Right cardiac atrium (tissue), 5 donors: ENCODE results near the gene NUBP2. TPM values are rescaled to one million over a fixed set of nuclear protein-coding genes. Genes with fewer than 3 reads are reported as not detected.

ENCODE experiments used
- ATAC-seq, 2 donors: fragments of 200-7000 bp; cut with Tn5 transposase; one replicate each; pipeline versions ENCODE4 v1.8.0 to v1.9.1; 2020; ENCODE audit warnings: moderate library complexity in 2 of 2, mild to moderate bottlenecking in 1 of 2
- DNase-seq, 3 donors: peaks; one replicate each; pipeline ENCODE4 v3.0.0-alpha.2; 2020
- H3K27ac ChIP-seq: one replicate; pipeline ENCODE4 v1.5.1; 2013; ENCODE audit warnings: mild to moderate bottlenecking, low read length, control low read depth, moderate library complexity
- H3K27me3 ChIP-seq: one replicate; pipeline ENCODE4 v1.6.1; 2013; ENCODE audit not compliant: control insufficient read depth, insufficient read depth
- H3K4me1 ChIP-seq: one replicate; pipeline ENCODE4 v1.6.1; 2013; ENCODE audit warnings: low read length; ENCODE audit not compliant: control insufficient read depth, insufficient read depth
- H3K4me3 ChIP-seq: one replicate; pipeline ENCODE4 v1.5.1; 2013; ENCODE audit warnings: low read length, control low read depth
- H3K9me3 ChIP-seq: one replicate; pipeline ENCODE4 v1.6.1; 2013; ENCODE audit warnings: low read length; ENCODE audit not compliant: control insufficient read depth
- WGBS: extraction: QIAGEN DNeasy Blood & Tissue Kit; methylation state at CpG from one replicate; pipeline ENCODE4 v1.1.7; 2013; 5-methylcytosine and 5-hydroxymethylcytosine counted together
- intact Hi-C, 4 donors: fragments of 100-400 bp; cut with DNase I; formaldehyde crosslinking; loops; one replicate each; pipeline versions ENCODE4 v1.11.0 to v1.14.0; 2022 to 2023
- polyA plus RNA-seq: library from polyadenylated mRNA; stranded (reverse); fragments of 200-250 nt; gene quantifications from one replicate; pipeline ENCODE4 v1.2.3, GENCODE V29; 2013
- total RNA-seq, 4 donors: library from RNA; stranded (reverse); fragmentation: NEBNext Ultra II Directional; extraction: Animal tissue kit (Norgen Biotek cat#: 25700); gene quantifications; one replicate each; pipeline ENCODE4 v1.2.1, GENCODE V29; 2021
- donor health status: healthy with polysubstance abuse.
- donor health status: DM: no; HTN: yes; CAD: no.
- donor health status: DM: no; HTN: no; CAD: no.
- donor health status: DM: no; HTN: yes; CAD: no; lungs with severe emphysema.
- donor health status: DM: yes; HTN: yes; CAD: no.

The NUBP2 gene
- total and polyA plus RNA-seq, 5 donors, result 33.1 to 45.3 (median 37.7) TPM

GRCh38 chr16:1822801-1823200 is 40.0 kb downstream of the NUBP2 start:
- H3K27me3 ChIP-seq, result no peaks in the 10 kb centered on the region
- no peak overlapping the region for H3K4me3 ChIP-seq
- no peaks in the 10 kb centered on the region for H3K9me3 ChIP-seq
- DNase-seq, result peak in 1 of 3 donors; percentile 33
- intact Hi-C loops, result no loop called here
- 93% methylated on average over 16 of the region's 16 CpGs for WGBS
- no peaks in the 10 kb centered on the region for H3K4me1 ChIP-seq
- H3K27ac ChIP-seq, result no peak overlapping the region
- ATAC-seq, result no peak

DNA sequence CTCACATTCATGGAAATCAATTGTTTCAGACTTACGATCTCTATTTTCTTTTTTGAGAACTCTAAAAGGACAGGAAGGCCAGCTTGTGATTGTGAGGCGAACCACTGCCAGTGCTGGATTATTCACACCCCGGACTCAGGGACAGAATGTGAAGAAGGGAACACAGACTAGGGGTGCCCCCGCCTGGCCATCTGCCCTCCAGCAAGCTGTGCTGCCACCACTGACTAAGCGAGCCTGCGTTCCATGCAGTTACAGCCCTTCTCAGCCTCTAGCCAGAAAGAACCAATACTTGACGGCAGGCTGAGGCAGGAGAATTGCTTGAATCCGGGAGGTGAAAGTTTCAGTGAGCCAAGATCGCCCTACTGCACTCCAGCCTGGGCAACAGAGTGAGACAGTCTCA is 41.1 kb downstream of the NUBP2 start:
- no peak for ATAC-seq

DNA sequence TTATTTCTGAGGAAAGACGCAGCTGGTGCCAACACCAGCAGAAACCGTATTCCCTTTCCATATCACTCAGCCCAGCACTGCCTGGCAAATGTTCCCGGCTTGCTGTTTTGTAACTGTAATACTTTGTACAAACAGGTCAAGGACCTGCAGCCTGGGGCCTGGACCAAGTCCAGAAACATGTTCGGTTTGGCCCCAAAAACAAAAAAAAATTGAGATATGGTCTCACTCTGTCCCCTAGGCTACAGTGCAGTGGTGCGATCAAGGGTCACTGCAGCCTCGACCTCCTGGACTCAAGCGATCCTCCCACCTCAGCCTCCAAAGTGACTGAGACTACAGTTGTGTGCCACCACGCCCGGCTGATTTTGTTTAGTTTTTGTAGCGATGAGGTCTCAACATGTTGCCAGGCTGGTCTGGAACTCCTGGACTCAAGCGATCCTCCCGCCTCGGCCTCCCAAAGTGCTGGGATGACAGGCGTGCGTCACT is 42.7 kb downstream of the NUBP2 start:
- Histone ChIP-seq H3K4me3 (peak overlapping the region; percentile 71), H3K4me1 (no peaks in the 10 kb centered on the region), H3K27ac (no peak overlapping the region), H3K9me3 (no peaks in the 10 kb centered on the region), H3K27me3 (no peaks in the 10 kb centered on the region)
- DNase-seq (peak in 1 of 3 donors; percentile 43), ATAC-seq (no peak)
- intact Hi-C loops, result no loop called here
- WGBS, result 71% methylated on average over 15 of the region's 15 CpGs

More for the DNA sequence above, 41.1 kb downstream of the NUBP2 start:
- Histone ChIP-seq H3K4me1 (no peaks in the 10 kb centered on the region), H3K27ac (no peak overlapping the region), H3K9me3 (no peaks in the 10 kb centered on the region), H3K27me3 (no peaks in the 10 kb centered on the region), H3K4me3 (no peak overlapping the region)
- WGBS, result 50% methylated on average over 9 of the region's 9 CpGs
- intact Hi-C loops, result no loop called here
- DNase-seq, result peak in 2 of 3 donors; percentile 73 to 77

DNA sequence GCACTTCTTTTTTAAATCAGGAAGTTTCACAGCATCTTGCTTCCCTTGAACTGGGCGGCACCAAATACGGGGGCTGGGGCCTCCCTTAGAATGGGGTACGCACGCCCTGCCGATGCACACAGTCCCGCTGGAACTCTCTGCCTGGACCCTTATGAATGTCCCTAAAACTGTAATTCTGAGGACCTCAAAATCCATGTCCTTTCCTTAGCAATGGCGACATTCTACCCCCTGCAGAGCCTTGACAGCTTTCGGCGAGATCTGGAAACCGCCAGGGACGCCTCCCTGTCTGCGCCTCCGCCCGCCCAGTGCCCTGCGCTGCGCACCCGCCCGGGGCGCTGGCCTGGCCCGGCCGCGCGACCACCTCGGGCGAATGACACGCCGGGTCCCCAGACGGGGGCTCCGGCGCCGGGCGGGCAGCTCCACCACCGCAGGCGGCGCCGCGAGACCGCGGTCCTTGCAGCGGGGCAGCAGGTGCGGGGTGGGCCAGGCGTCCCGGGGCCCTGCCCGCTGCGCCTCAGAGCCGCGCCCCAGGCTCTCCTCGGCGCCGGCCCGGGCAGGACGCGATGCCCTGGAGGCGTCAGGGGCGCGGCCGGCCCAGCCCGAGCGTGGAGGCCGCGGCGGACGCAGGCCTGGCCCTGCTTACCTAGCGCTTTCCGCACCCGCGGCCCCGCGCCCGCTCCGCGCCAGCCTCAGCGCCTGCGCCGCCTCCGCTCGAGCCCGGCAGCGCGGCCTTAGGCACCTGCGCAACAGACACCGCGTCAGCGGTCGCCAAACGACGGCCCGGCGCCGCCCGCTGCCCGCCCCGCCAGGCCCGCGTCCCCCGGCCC is 43.3 kb downstream of the NUBP2 start:
- H3K9me3 ChIP-seq, result no peaks in the 10 kb centered on the region
- peak in 2 of 3 donors; percentile 53 to 65 for DNase-seq
- peak; percentile 4 to 6 for ATAC-seq
- H3K27me3 ChIP-seq, result no peaks in the 10 kb centered on the region
- WGBS, result 1% methylated on average over 96 of the region's 96 CpGs
- intact Hi-C loops, result no loop called here
- no peaks in the 10 kb centered on the region for H3K4me1 ChIP-seq
- H3K27ac ChIP-seq, result peak overlapping the region; percentile 80
- H3K4me3 ChIP-seq, result peak overlapping the region; percentile 71

GRCh38 chr16:1826691-1827573 is 44.2 kb downstream of the NUBP2 start, which contains the start of the genes FAHD1 and HAGH:
FAHD1 (plus strand) TSS chr16:1827206; CDS start chr16:1827239, 33 bp downstream.
HAGH (minus strand) TSS chr16:1826825; CDS start chr16:1826787, 38 bp downstream.
- no peaks in the 10 kb centered on the region for H3K9me3 ChIP-seq
- H3K27ac ChIP-seq, result peak within 1 kb of the TSS; percentile 85
- ATAC-seq, result peak; percentile 95 to 97
- intact Hi-C loops, result no loop called here
- no peaks in the 10 kb centered on the region for H3K4me1 ChIP-seq
- peak within 1 kb of the TSS; percentile 71 for H3K4me3 ChIP-seq
- under 1% methylated on average over 104 of the region's 104 CpGs for WGBS
- peak; percentile 93 to 97 (median 97) for DNase-seq
- H3K27me3 ChIP-seq, result no peaks in the 10 kb centered on the region

GRCh38 chr16:1828645-1829410 is 46.1 kb downstream of the NUBP2 start:
- Histone ChIP-seq H3K27me3 (no peaks in the 10 kb centered on the region), H3K9me3 (no peaks in the 10 kb centered on the region), H3K27ac (no peak overlapping the region), H3K4me3 (no peak overlapping the region), H3K4me1 (no peaks in the 10 kb centered on the region)
- 62% methylated on average over 11 of the region's 11 CpGs for WGBS
- intact Hi-C loops, result no loop called here
- DNase-seq (no peak), ATAC-seq (no peak)

DNA sequence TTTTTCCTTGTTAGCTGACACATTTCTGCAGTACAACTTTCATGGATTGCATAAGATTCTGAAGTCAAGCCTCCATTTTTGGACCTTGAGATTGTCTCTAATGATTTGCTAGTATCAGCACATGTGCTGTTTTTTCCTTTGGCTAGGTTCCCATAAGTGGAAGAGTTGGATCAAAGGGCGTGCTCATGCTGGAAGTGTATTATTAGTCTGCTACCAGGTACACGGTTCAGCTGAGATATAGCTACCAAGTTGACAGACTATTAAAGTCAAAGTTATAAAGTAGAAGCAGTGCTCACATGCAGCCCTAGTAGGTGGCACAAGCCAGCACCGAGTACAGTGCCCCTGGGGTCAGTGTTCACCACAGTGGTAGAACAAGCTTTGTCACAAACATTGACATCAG is 47.5 kb downstream of the NUBP2 start:
- Histone ChIP-seq H3K27ac (no peak overlapping the region), H3K4me1 (no peaks in the 10 kb centered on the region), H3K4me3 (no peak overlapping the region), H3K9me3 (no peaks in the 10 kb centered on the region), H3K27me3 (no peaks in the 10 kb centered on the region)
- WGBS, result 48% methylated on average over 3 of the region's 3 CpGs
- DNase-seq (no peak), ATAC-seq (no peak)
- intact Hi-C loops, result no loop called here

- Histone ChIP-seq H3K27me3 (no peaks in the 10 kb centered on the region), H3K27ac (no peak overlapping the region), H3K9me3 (no peaks in the 10 kb centered on the region), H3K4me3 (no peak overlapping the region), H3K4me1 (no peaks in the 10 kb centered on the region)
- WGBS, result 76% methylated on average over 19 of the region's 19 CpGs
- no peak for ATAC-seq
- intact Hi-C loops, result no loop called here
- no peak for DNase-seq
These were observed 48.7 kb downstream of the NUBP2 start for GRCh38 chr16:1831186-1832075.

- Histone ChIP-seq H3K4me1 (no peaks in the 10 kb centered on the region), H3K27ac (no peak overlapping the region), H3K4me3 (no peak overlapping the region), H3K27me3 (no peaks in the 10 kb centered on the region), H3K9me3 (no peaks in the 10 kb centered on the region)
- 64% methylated on average over 9 of the region's 9 CpGs for WGBS
- DNase-seq, result no peak
- intact Hi-C loops, result no loop called here
- ATAC-seq, result no peak
These were observed 50.2 kb downstream of the NUBP2 start for GRCh38 chr16:1832838-1833454.
